Measurements from ENCODE around the gene KATNAL1. TPM values are rescaled to one million over a fixed set of nuclear protein-coding genes. Genes with fewer than 3 reads are reported as not detected.

KATNAL1 gene
- total and polyA plus RNA-seq, 2 experiments from 2014 or later, result 2.1 to 9.8 TPM

DNA sequence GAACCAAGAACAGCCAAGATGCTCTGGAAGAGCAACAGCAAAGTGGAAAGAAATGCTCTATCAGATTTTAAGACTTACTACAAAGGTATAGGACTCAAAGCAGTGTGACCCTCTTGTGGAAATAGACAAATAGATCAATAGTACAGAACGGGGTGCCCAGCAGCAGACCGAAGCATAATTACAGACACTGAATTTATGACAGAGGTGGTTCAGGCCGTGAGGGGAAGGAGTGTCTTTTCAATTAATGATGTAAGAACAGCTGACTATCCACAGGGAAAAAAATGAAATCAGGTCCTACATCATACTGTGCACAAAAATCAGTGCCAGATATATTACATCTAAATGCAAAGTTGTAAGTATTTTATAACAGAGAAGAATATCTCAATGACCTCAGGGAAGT, 95.6 kb downstream of the KATNAL1 start:
- H3K4me2 ChIP-seq, result no peak overlapping the region
- H3K36me3 ChIP-seq (replicated peaks; ENCODE audit: insufficient read depth, low read depth), result no peaks in the 10 kb centered on the region
- H3K27me3 ChIP-seq, result no peaks in the 10 kb centered on the region
- no peak overlapping the region for H3K4me3 ChIP-seq
- 87% methylated on average over 3 of the region's 3 CpGs for WGBS (ENCODE audit: low lambda C conversion rate, missing lambda C conversion rate)
- TF ChIP-seq, protein P1, sequence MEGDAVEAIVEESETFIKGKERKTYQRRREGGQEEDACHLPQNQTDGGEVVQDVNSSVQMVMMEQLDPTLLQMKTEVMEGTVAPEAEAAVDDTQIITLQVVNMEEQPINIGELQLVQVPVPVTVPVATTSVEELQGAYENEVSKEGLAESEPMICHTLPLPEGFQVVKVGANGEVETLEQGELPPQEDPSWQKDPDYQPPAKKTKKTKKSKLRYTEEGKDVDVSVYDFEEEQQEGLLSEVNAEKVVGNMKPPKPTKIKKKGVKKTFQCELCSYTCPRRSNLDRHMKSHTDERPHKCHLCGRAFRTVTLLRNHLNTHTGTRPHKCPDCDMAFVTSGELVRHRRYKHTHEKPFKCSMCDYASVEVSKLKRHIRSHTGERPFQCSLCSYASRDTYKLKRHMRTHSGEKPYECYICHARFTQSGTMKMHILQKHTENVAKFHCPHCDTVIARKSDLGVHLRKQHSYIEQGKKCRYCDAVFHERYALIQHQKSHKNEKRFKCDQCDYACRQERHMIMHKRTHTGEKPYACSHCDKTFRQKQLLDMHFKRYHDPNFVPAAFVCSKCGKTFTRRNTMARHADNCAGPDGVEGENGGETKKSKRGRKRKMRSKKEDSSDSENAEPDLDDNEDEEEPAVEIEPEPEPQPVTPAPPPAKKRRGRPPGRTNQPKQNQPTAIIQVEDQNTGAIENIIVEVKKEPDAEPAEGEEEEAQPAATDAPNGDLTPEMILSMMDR (IDR thresholded peaks at IDR 0.05; ENCODE audit: poor library complexity), result no peak
- TF ChIP-seq EZH2 (IDR thresholded peaks at IDR 0.05; ENCODE audit: borderline replicate concordance), result no peak
- no peak for TF ChIP-seq EZH2phosphoT487 (IDR thresholded peaks at IDR 0.05; ENCODE audit: low read depth, severe bottlenecking, unreplicated experiment)
- no peak overlapping the region for H3K27ac ChIP-seq
- no peaks in the 10 kb centered on the region for H4K20me1 ChIP-seq (ENCODE audit: insufficient read depth, poor library complexity, severe bottlenecking)
- DNase-seq (ENCODE audit: low spot score), result no peak
- no peaks in the 10 kb centered on the region for H3K4me1 ChIP-seq (ENCODE audit: insufficient read depth)
- H3K79me2 ChIP-seq, result no peaks in the 10 kb centered on the region
- H3K9me3 ChIP-seq (ENCODE audit: low read depth), result no peaks in the 10 kb centered on the region
- no peak overlapping the region for H2AFZ ChIP-seq
- no peaks in the 10 kb centered on the region for H3K9me2 ChIP-seq (replicated peaks; ENCODE audit: insufficient read depth)

DNA sequence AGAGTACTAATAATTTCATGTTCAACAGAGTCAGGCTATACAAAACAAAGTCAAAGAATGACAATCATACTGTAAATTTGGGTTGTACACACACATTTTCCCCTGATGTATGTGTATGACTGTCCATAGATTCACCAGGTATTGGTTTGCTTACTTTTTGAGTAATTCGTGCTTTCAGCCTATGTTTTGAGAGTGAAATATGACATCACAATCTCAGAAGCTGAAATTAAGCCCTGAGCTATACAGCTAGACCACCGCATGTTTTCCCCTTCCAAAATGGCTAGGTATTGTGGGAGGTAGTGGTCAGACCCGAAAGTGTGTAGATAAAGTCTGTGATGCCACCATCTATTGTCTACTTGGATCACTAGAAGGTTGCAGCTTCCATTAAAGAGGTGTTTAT, 102.8 kb downstream of the KATNAL1 start:
- Histone ChIP-seq H3K4me3 (no peak overlapping the region), H3K4me2 (no peak overlapping the region), H3K9me3 (ENCODE audit: low read depth) (no peaks in the 10 kb centered on the region), H3K4me1 (ENCODE audit: insufficient read depth) (no peaks in the 10 kb centered on the region), H3K79me2 (no peaks in the 10 kb centered on the region), H3K9me2 (replicated peaks; ENCODE audit: insufficient read depth) (no peaks in the 10 kb centered on the region), H3K27ac (no peak overlapping the region), H4K20me1 (ENCODE audit: insufficient read depth, poor library complexity, severe bottlenecking) (no peaks in the 10 kb centered on the region), H3K36me3 (replicated peaks; ENCODE audit: insufficient read depth, low read depth) (no peaks in the 10 kb centered on the region), H3K27me3 (no peaks in the 10 kb centered on the region), H2AFZ (no peak overlapping the region)
- DNase-seq (ENCODE audit: low spot score), result no peak
- WGBS (ENCODE audit: low lambda C conversion rate, missing lambda C conversion rate), result 95% methylated on average over 3 of the region's 3 CpGs
- no peak for TF ChIP-seq EZH2phosphoT487 (IDR thresholded peaks at IDR 0.05; ENCODE audit: low read depth, severe bottlenecking, unreplicated experiment)
- TF ChIP-seq, protein P1 (IDR thresholded peaks at IDR 0.05; ENCODE audit: poor library complexity), result no peak
- TF ChIP-seq EZH2 (IDR thresholded peaks at IDR 0.05; ENCODE audit: borderline replicate concordance), result no peak

DNA sequence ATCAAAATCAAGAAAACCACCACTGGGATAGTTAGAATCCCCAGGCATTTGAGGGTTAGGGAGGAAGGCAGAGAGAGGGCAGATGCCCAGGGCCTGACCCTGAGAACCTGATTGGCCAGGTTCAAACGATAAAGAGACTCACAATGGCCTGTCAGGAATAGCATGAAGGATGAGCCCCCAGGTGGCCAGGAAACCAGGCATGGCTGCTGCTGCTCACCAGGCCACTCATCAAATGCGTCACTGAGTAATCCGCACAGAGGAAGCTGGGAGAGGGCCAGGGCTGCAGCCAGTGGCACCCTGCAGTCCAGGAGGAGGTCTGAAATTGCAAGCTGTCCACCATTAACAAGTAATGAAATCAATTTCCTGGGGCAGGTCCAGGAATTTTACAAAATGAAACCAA, 111.3 kb downstream of the KATNAL1 start:
- Histone ChIP-seq H3K9me2 (replicated peaks; ENCODE audit: insufficient read depth) (no peaks in the 10 kb centered on the region), H3K9me3 (ENCODE audit: low read depth) (no peaks in the 10 kb centered on the region), H3K4me2 (no peak overlapping the region), H3K4me3 (no peak overlapping the region), H3K4me1 (ENCODE audit: insufficient read depth) (no peaks in the 10 kb centered on the region), H4K20me1 (ENCODE audit: insufficient read depth, poor library complexity, severe bottlenecking) (no peaks in the 10 kb centered on the region), H3K27me3 (no peaks in the 10 kb centered on the region), H3K79me2 (no peaks in the 10 kb centered on the region), H3K36me3 (replicated peaks; ENCODE audit: insufficient read depth, low read depth) (no peaks in the 10 kb centered on the region), H3K27ac (no peak overlapping the region), H2AFZ (no peak overlapping the region)
- TF ChIP-seq EZH2phosphoT487 (IDR thresholded peaks at IDR 0.05; ENCODE audit: low read depth, severe bottlenecking, unreplicated experiment) (no peak), EZH2 (IDR thresholded peaks at IDR 0.05; ENCODE audit: borderline replicate concordance) (no peak)
- TF ChIP-seq, protein P1 (IDR thresholded peaks at IDR 0.05; ENCODE audit: poor library complexity), result no peak
- whole genome bisulfite sequencing (ENCODE audit: low lambda C conversion rate, missing lambda C conversion rate), result 60% methylated on average over 3 of the region's 3 CpGs
- no peak for DNase-seq (ENCODE audit: low spot score)

DNA sequence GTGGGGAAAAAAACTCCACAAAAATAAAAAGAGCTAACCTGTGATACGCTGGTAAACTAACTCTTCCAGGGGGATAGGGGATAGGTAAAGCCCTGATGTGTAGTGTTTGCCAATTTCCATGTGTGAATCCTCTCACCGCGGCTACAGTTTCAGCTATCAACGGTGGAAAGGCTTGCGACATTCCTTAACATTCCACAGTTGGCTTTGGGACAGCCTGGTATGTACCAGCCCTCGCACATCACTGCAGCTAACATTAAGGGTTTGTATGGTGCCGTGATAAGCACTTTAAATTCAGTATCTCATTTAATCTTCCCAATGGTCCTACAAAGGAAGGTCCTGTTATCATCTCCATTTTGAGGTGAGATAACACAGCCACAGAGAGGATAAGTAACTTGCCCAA, 112.4 kb downstream of the KATNAL1 start:
- no peak for DNase-seq (ENCODE audit: low spot score)
- H3K9me3 ChIP-seq (ENCODE audit: low read depth), result no peaks in the 10 kb centered on the region
- H3K27me3 ChIP-seq, result no peaks in the 10 kb centered on the region
- H3K27ac ChIP-seq, result no peak overlapping the region
- no peaks in the 10 kb centered on the region for H4K20me1 ChIP-seq (ENCODE audit: insufficient read depth, poor library complexity, severe bottlenecking)
- TF ChIP-seq, protein P1 (IDR thresholded peaks at IDR 0.05; ENCODE audit: poor library complexity), result no peak
- TF ChIP-seq EZH2 (IDR thresholded peaks at IDR 0.05; ENCODE audit: borderline replicate concordance), result no peak
- TF ChIP-seq EZH2phosphoT487 (IDR thresholded peaks at IDR 0.05; ENCODE audit: low read depth, severe bottlenecking, unreplicated experiment), result no peak
- no peaks in the 10 kb centered on the region for H3K4me1 ChIP-seq (ENCODE audit: insufficient read depth)
- H2AFZ ChIP-seq, result no peak overlapping the region
- H3K36me3 ChIP-seq (replicated peaks; ENCODE audit: insufficient read depth, low read depth), result no peaks in the 10 kb centered on the region
- H3K4me3 ChIP-seq, result no peak overlapping the region
- no peak overlapping the region for H3K4me2 ChIP-seq
- WGBS (ENCODE audit: low lambda C conversion rate, missing lambda C conversion rate), result 63% methylated on average over 7 of the region's 7 CpGs
- no peaks in the 10 kb centered on the region for H3K79me2 ChIP-seq
- H3K9me2 ChIP-seq (replicated peaks; ENCODE audit: insufficient read depth), result no peaks in the 10 kb centered on the region
